Measurements from ENCODE around the gene HCLS1.
"Not testable (repeated sequence)": the region's sequence is repeated elsewhere in the genome, so short reads cannot be mapped to it uniquely, and the experiment has no call there.

Gene HCLS1

DNA sequence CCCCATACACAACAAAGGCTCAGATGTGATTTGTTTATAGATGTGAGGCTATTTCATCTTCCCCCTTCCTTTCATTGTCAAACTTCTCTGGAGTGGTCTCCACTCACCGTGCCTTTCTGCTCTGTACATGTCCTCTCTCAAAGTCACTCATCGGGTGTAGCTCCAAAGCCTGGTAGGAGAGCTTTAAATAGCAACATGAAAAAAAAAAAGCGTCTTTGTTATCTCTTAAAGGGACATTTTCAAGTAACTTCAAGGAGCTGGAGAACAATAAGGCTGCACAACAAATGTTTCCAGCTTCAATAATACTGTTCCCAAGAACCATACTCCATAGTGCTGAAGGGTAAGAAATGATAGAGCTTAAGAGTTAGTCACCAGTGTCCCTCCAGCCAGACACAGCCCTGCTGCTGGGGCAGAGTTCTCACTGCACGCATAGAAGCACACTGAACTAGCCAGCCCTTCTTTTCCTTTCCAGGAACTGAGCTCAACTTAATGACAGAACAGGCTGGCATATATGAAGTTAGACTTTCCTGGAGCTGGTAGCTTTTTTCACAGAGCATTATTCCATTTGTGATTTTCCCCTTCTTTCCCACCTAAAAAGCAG lies 59.4 kb downstream of the HCLS1 start:
- H3K36me3 ChIP-seq, result no peaks in the 10 kb centered on the region
- H3K4me3 ChIP-seq (ENCODE audit: low read depth, low read length), result no peak overlapping the region
- no peak overlapping the region for H3K27ac ChIP-seq
- H3K27me3 ChIP-seq (ENCODE audit: insufficient read depth, low read depth, severe bottlenecking), result no peaks in the 10 kb centered on the region
- no peaks in the 10 kb centered on the region for H3K9me3 ChIP-seq (ENCODE audit: severe bottlenecking)
- TF ChIP-seq CTCF (IDR thresholded peaks at IDR 0.05; ENCODE audit: low read depth, low read length), result no peak
- no peak for DNase-seq

GRCh38 chr3:121599900-121600299 lies 60.8 kb downstream of the HCLS1 start:
- H3K36me3 ChIP-seq; DNase-seq; H3K4me3 ChIP-seq (ENCODE audit: low read depth, low read length); H3K27ac ChIP-seq; H3K9me3 ChIP-seq (ENCODE audit: severe bottlenecking); H3K27me3 ChIP-seq (ENCODE audit: insufficient read depth, low read depth, severe bottlenecking): not testable (repeated sequence)

DNA sequence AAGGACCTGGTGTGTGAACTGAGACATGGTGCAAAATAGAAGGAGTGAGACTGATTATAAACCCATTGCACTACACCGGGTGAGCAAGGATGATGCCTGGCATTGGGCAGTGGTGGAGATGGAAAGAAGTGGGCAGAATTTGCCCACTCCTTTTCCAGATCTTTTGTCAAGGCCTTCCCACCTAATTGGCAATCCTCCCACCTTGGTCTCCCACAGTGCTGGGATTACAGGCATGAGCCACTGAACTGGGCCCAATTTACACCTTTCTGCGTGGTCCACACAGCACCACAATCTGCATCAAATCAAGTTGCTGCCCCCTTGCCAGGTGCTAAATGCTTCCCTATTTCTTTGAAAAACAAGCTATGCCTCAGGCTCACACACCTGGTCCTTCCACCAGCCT lies 62.1 kb downstream of the HCLS1 start:
- TF ChIP-seq CTCF (IDR thresholded peaks at IDR 0.05; ENCODE audit: low read depth, low read length), result no peak
- no peaks in the 10 kb centered on the region for H3K36me3 ChIP-seq
- H3K4me3 ChIP-seq (ENCODE audit: low read depth, low read length), result no peak overlapping the region
- no peak overlapping the region for H3K27ac ChIP-seq
- H3K9me3 ChIP-seq (ENCODE audit: severe bottlenecking), result no peaks in the 10 kb centered on the region
- no peak for DNase-seq
- H3K27me3 ChIP-seq (ENCODE audit: insufficient read depth, low read depth, severe bottlenecking), result no peaks in the 10 kb centered on the region

- no peak overlapping the region for H3K4me3 ChIP-seq (ENCODE audit: low read depth, low read length)
- no peak for TF ChIP-seq CTCF (IDR thresholded peaks at IDR 0.05; ENCODE audit: low read depth, low read length)
- DNase-seq, result no peak
- no peaks in the 10 kb centered on the region for H3K9me3 ChIP-seq (ENCODE audit: severe bottlenecking)
- no peaks in the 10 kb centered on the region for H3K36me3 ChIP-seq
- H3K27me3 ChIP-seq (ENCODE audit: insufficient read depth, low read depth, severe bottlenecking), result no peaks in the 10 kb centered on the region
- H3K27ac ChIP-seq, result no peak overlapping the region
Observed at GRCh38 chr3:121595765-121596406, 64.8 kb downstream of the HCLS1 start.

DNA sequence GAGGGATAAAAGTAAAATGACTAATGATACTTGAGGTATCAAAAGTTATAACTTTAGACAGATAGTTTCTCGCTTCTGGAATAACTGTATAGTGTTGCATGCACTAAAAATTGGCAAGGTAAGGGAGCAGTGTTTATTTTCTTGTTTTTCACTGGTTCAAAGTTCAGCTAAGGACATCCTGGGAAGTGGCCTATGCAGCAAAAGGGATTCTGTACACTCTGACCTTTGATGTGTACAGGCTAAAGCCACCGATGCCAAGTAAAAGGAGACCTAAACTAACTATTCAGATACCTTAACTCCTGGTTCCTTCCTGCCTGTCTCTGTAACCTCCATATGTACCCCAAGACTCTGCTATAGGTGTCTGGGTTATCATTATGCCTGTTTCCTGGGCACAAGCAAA lies 65.9 kb downstream of the HCLS1 start:
- Histone ChIP-seq H3K4me3 (ENCODE audit: low read depth, low read length) (no peak overlapping the region), H3K27me3 (ENCODE audit: insufficient read depth, low read depth, severe bottlenecking) (no peaks in the 10 kb centered on the region), H3K36me3 (no peaks in the 10 kb centered on the region), H3K27ac (no peak overlapping the region), H3K9me3 (ENCODE audit: severe bottlenecking) (no peaks in the 10 kb centered on the region)
- no peak for TF ChIP-seq CTCF (IDR thresholded peaks at IDR 0.05; ENCODE audit: low read depth, low read length)
- DNase-seq, result no peak

GRCh38 chr3:121593806-121594205 lies 66.9 kb downstream of the HCLS1 start:
- H3K9me3 ChIP-seq (ENCODE audit: severe bottlenecking); H3K36me3 ChIP-seq; H3K27ac ChIP-seq; H3K27me3 ChIP-seq (ENCODE audit: insufficient read depth, low read depth, severe bottlenecking); H3K4me3 ChIP-seq (ENCODE audit: low read depth, low read length); DNase-seq: not testable (repeated sequence)
